ENCODE results near the gene STATH. TPM values are rescaled to one million over a fixed set of nuclear protein-coding genes. Genes with fewer than 3 reads are reported as not detected.
"Not testable (repeated sequence)": the region's sequence is repeated elsewhere in the genome, so short reads cannot be mapped to it uniquely, and the experiment has no call there.

STATH gene
- total RNA-seq, 3 donors from 2014 or later (not counting 1 experiment from before 2014, with no cell fraction given): not detected

DNA sequence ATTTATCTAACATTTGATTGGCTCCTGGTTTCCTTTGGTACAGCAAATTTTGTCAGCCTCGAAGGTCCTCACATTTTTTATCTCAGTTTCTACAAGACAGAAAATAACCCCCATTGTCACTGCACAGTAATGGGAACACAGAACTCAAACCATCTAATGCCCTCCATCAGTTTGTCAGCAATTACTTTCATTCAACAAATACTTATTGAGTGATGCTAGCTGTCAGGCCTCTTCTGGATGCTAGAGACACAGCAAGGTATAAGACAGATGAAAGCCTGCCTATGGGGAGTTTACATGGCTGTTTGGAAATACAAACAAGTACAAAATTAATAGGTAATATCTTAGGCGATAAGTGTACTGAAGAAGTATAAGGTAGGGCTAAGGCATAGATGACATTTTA lies 27.5 kb downstream of the STATH start:
- Mint-ChIP-seq H3K4me3 (no peak overlapping the region), H3K9me3 (peaks cover 0 to 6% of the 10 kb centered on the region in 2 donors), H3K4me1 (no peaks in the 10 kb centered on the region), H3K27ac (no peak overlapping the region), H3K36me3 (no peaks in the 10 kb centered on the region), H3K27me3 (ENCODE audit: low read depth in 2 of 2) (no peaks in the 10 kb centered on the region)
- Histone ChIP-seq H3K9me3 (ENCODE audit: control insufficient read depth, insufficient read depth, low read length) (no peaks in the 10 kb centered on the region), H3K36me3 (ENCODE audit: control insufficient read depth, insufficient read depth, low read length) (no peaks in the 10 kb centered on the region), H3K4me1 (ENCODE audit: control insufficient read depth, insufficient read depth, low read length) (no peaks in the 10 kb centered on the region), H3K4me3 (ENCODE audit: low read length) (no peak overlapping the region), H3K27me3 (ENCODE audit: control insufficient read depth, insufficient read depth, low read length) (no peaks in the 10 kb centered on the region), H3K27ac (ENCODE audit: low read length) (no peak overlapping the region)
- DNase-seq (no peak), ATAC-seq (no peak)
- TF ChIP-seq, protein P1, sequence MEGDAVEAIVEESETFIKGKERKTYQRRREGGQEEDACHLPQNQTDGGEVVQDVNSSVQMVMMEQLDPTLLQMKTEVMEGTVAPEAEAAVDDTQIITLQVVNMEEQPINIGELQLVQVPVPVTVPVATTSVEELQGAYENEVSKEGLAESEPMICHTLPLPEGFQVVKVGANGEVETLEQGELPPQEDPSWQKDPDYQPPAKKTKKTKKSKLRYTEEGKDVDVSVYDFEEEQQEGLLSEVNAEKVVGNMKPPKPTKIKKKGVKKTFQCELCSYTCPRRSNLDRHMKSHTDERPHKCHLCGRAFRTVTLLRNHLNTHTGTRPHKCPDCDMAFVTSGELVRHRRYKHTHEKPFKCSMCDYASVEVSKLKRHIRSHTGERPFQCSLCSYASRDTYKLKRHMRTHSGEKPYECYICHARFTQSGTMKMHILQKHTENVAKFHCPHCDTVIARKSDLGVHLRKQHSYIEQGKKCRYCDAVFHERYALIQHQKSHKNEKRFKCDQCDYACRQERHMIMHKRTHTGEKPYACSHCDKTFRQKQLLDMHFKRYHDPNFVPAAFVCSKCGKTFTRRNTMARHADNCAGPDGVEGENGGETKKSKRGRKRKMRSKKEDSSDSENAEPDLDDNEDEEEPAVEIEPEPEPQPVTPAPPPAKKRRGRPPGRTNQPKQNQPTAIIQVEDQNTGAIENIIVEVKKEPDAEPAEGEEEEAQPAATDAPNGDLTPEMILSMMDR (IDR thresholded peaks at IDR 0.05): no peak
- 73% methylated on average over 2 of the region's 2 CpGs for WGBS (ENCODE audit: insufficient coverage)
- intact Hi-C loops (cut with micrococcal nuclease): no loop called here

GRCh38 chr4:70027011-70027410 lies 31.2 kb downstream of the STATH start:
- no peak overlapping the region for H3K4me3 ChIP-seq (ENCODE audit: low read length)
- no peak for ATAC-seq
- 85% methylated on average over 5 of the region's 5 CpGs for WGBS (ENCODE audit: insufficient coverage)
- no peaks in the 10 kb centered on the region for H3K27me3 Mint-ChIP-seq (ENCODE audit: low read depth in 2 of 2)
- H3K4me1 Mint-ChIP-seq: no peaks in the 10 kb centered on the region
- intact Hi-C loops (cut with micrococcal nuclease): no loop called here
- no peaks in the 10 kb centered on the region for H3K4me1 ChIP-seq (ENCODE audit: control insufficient read depth, insufficient read depth, low read length)
- H3K4me3 Mint-ChIP-seq: no peak overlapping the region
- H3K27me3 ChIP-seq (ENCODE audit: control insufficient read depth, insufficient read depth, low read length): no peaks in the 10 kb centered on the region
- no peak overlapping the region for H3K27ac ChIP-seq (ENCODE audit: low read length)
- no peaks in the 10 kb centered on the region for H3K36me3 ChIP-seq (ENCODE audit: control insufficient read depth, insufficient read depth, low read length)
- no peak for DNase-seq
- no peaks in the 10 kb centered on the region for H3K9me3 ChIP-seq (ENCODE audit: control insufficient read depth, insufficient read depth, low read length)
- no peak overlapping the region for H3K27ac Mint-ChIP-seq
- peaks cover 3 to 6% of the 10 kb centered on the region in 2 donors for H3K9me3 Mint-ChIP-seq
- no peaks in the 10 kb centered on the region for H3K36me3 Mint-ChIP-seq
- TF ChIP-seq, protein P1 (IDR thresholded peaks at IDR 0.05): no peak

GRCh38 chr4:70028159-70028558 lies 32.4 kb downstream of the STATH start, which contains the start of gene HTN3:
HTN3 (plus strand) TSS chr4:70028459; CDS start chr4:70030741, 2,282 bp downstream.
- H3K27me3 ChIP-seq (ENCODE audit: control insufficient read depth, insufficient read depth, low read length); H3K36me3 Mint-ChIP-seq; H3K27ac ChIP-seq (ENCODE audit: low read length); DNase-seq; H3K9me3 Mint-ChIP-seq; H3K4me3 Mint-ChIP-seq; H3K4me1 ChIP-seq (ENCODE audit: control insufficient read depth, insufficient read depth, low read length); H3K4me1 Mint-ChIP-seq; H3K9me3 ChIP-seq (ENCODE audit: control insufficient read depth, insufficient read depth, low read length); H3K4me3 ChIP-seq (ENCODE audit: low read length); H3K36me3 ChIP-seq (ENCODE audit: control insufficient read depth, insufficient read depth, low read length); H3K27me3 Mint-ChIP-seq (ENCODE audit: low read depth in 2 of 2); H3K27ac Mint-ChIP-seq; ATAC-seq; intact Hi-C loops (cut with micrococcal nuclease): not testable (repeated sequence)
- WGBS (ENCODE audit: insufficient coverage): 79% methylated on average over 5 of the region's 7 CpGs

DNA sequence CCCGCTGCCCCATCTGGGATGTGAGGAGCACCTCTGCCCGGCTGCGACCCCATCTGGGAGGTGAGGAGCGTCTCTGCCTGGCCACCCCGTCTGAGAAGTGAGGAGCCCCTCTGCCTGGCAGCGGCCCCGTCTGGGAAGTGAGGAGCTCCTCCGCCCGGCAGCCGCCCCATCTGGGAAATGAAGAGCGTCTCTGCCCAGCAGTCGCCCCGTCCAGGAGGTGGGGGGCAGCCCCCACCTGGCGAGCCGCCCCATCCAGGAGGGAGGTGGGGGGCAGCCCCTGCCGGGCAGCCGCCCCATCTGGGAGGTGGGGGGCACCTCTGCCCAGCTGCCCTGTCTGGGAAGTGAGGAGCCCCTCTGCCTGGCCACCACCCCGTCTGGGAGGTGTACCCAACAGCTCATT lies 41.8 kb downstream of the STATH start:
- H3K4me1 Mint-ChIP-seq; H3K27me3 Mint-ChIP-seq (ENCODE audit: low read depth in 2 of 2); H3K4me1 ChIP-seq (ENCODE audit: control insufficient read depth, insufficient read depth, low read length); DNase-seq; H3K4me3 ChIP-seq (ENCODE audit: low read length); H3K4me3 Mint-ChIP-seq; intact Hi-C loops (cut with micrococcal nuclease); H3K27ac Mint-ChIP-seq; H3K9me3 ChIP-seq (ENCODE audit: control insufficient read depth, insufficient read depth, low read length); ATAC-seq; H3K36me3 Mint-ChIP-seq; H3K36me3 ChIP-seq (ENCODE audit: control insufficient read depth, insufficient read depth, low read length); H3K27ac ChIP-seq (ENCODE audit: low read length); H3K27me3 ChIP-seq (ENCODE audit: control insufficient read depth, insufficient read depth, low read length): not testable (repeated sequence)
- 91% methylated on average over 18 of the region's 18 CpGs for WGBS (ENCODE audit: insufficient coverage)
- H3K9me3 Mint-ChIP-seq: peaks cover 9 to 12% of the 10 kb centered on the region in 2 donors

DNA sequence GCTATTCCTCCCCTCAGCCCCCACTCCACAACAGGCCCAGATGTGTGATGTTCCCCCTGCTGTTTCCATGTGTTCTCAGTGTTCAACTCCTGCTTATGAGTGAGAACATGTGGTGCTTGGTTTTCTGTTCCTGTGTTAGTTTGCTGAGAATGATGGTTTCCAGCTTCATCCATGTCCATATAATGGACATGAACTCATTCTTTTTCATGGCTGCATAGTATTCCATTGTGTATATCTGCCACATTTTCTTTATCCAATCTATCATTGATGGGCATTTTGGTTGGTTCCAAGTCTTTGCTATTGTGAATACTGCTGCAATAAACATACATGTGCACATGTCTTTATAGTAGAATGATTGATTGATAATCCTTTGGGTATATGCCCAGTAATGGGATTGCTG lies 44.2 kb downstream of the STATH start:
- DNase-seq; H3K36me3 Mint-ChIP-seq; ATAC-seq; H3K4me3 ChIP-seq (ENCODE audit: low read length); H3K27ac Mint-ChIP-seq; H3K36me3 ChIP-seq (ENCODE audit: control insufficient read depth, insufficient read depth, low read length); H3K9me3 ChIP-seq (ENCODE audit: control insufficient read depth, insufficient read depth, low read length); intact Hi-C loops (cut with micrococcal nuclease); H3K4me1 Mint-ChIP-seq; H3K4me3 Mint-ChIP-seq; H3K27ac ChIP-seq (ENCODE audit: low read length); H3K27me3 ChIP-seq (ENCODE audit: control insufficient read depth, insufficient read depth, low read length); H3K4me1 ChIP-seq (ENCODE audit: control insufficient read depth, insufficient read depth, low read length); H3K27me3 Mint-ChIP-seq (ENCODE audit: low read depth in 2 of 2): not testable (repeated sequence)
- peaks cover 5 to 10% of the 10 kb centered on the region in 2 donors for H3K9me3 Mint-ChIP-seq
